OCI-LY7 (cell line): ENCODE data around the gene NBEA.

Experiments used
- CTCF ChIP-seq: fragments of 200-600 bp; sonication (generic); conservative IDR thresholded peaks from 2 replicates; pipeline ENCODE4 v1.5.1; 2014; ENCODE audit warnings: mild to moderate bottlenecking, antibody characterized with exemption, low read length, moderate library complexity, mixed read lengths
- EZH2phosphoT487 ChIP-seq: fragments of 200-600 bp; sonication (generic); IDR thresholded peaks from 2 replicates; pipeline ENCODE4 v1.6.1; 2018; ENCODE audit warnings: low read depth, borderline replicate concordance, mild to moderate bottlenecking, mixed run types, antibody characterized with exemption, low read length, moderate library complexity, mixed read lengths

DNA sequence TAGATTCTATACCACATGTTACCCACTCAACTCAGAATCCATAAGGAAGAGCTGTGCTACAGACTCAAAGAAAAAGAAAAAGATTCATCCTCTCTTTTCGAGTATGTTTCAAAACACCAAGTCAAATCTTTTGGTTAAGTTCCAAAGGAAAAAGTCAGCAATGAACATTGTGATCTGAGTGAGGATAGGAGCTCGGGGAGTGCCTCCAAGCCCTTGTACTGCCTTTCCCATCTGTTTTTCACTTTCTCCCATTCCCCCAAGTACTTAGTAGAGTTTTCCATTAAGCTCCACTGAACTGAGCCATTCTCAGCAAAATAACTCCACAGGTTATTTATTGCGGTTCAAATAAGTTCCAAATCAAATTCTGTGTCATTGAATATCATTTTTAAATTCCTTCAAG lies 582.1 kb downstream of the NBEA start:
- TF ChIP-seq CTCF: no peak
- no peak for TF ChIP-seq EZH2phosphoT487
